NCI-H510A (cell line): Measurements from ENCODE around the gene CS.
"Not testable (repeated sequence)": the region's sequence is repeated elsewhere in the genome, so short reads cannot be mapped to it uniquely, and the experiment has no call there.

ENCODE experiments used
- DNase-seq: peaks from one replicate; lab custom pipeline; 2025; lab: John Stamatoyannopoulos, UW

CS gene

DNA sequence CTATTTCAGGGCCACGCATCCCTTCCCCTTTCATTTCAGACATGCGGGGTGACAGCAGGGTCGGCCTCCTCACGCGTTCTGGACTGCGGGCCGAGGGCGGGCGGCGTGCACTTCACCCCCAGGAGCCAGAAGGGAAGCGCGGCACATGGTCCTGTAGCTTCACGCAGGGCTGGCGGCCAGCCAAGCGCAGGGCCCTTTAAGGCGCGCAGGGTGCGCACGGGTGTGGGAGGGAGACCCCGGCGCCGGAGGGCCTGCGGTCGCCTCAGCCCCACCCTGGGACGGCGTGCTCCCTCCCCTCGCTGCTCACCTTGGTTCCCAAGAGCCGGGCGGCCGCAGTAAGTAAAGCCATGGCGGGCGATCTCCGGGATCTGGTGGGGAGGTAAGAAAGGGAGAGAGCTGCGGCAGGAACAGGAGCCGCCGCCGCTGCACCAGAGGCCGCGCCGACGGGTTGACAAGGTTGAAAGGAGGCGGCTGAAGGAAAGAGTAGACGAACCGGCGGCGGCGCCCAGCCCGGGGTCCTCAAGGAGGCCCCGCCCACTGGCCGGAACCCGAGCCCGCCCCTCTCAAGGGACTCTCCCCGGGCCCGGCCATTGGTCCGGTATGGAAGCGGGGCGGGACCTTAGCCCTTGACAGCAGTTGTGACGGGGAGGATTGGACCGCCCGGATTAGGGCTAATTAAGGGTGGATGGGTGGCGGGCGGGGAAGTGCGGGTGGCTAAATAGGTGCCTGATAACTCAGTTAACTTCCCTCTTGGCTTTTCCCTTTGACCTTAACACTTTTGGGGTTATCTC is at the start of gene CS:
Gene CS, minus strand, starts transcription at position 478 of the 791 bp plus-strand sequence. Its CDS starts 129 bp downstream, at position 349.
- DNase-seq, result peak; percentile 98

DNA sequence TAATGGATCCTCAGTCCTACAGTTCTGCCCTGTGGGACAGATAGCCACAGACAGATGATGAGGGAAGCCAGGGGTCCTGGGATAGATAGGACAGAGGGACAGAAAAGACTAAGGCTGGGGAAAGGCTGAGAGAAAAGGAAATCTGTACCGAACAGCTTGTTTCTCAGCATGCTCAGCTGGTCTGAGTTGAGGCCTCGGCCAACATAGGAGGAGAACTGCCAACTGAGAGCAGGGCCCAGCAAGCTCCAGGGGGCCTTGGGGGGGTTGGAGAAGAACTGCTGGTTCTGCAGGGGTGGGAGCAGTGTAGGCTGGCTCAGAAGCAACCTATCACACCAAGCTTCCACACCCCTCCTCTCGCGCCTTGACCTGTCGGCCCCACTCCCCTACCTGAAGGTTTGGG is 48.6 kb upstream of the CS start:
- DNase-seq, result no peak

DNA sequence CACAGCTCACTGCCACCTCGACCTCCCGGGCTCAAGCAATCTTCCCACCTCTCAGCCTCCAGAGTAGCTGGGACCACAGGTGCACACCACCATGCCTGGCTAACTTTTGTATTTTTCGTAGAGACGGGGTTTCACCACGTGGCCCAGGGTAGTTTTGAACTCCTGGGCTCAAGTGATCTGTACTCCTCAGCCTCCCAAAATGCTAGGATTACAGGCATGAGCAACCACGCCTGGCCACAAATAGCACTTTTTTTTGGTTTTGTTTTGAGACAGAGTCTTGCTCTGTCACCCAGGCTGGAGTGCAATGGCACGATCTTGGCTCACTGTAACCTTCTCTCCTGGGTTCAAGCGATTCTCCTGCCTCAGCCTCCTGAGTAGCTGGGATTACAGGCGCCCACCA is 47.1 kb upstream of the CS start:
- DNase-seq, result not testable (repeated sequence)

DNA sequence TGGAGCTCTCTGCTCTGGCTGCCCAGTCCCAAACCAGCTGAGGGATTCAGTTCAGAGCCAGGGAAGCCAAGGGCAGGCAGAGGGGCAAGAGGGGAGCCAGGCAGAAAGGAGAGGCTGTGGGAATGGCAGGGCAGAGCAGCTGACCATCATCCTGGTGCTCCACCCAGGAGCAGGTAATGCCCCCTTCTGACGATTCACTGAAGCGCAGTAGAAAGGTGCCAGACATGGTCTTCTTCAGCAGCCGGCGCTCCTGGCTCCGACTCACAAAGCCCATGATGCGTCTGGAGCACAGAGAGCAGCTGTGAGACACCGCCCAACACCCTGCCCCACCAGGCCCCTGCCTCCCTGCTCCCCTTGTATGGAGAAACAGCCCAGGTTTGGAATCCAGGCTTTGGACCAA is 46.5 kb upstream of the CS start:
- DNase-seq, result no peak

DNA sequence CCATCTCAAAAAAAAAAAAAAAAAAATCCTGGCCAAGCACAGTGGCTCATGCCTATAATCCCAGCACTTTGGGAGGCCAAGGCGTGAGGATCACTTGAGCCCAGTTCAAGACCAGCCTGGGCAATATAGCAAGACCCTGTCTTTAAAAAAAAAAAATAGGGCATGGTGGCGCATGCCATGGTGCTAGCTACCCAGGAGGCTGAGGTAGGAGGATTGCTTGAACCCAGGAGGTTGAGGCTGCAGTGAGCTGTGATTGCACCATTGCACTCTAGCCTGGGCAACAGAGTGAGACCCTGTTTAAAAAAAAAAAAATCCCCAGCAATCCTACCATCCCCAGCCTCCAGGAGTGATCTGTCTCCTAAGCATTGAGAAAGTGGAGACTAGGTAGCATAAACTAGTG is 42.2 kb upstream of the CS start:
- not testable (repeated sequence) for DNase-seq

DNA sequence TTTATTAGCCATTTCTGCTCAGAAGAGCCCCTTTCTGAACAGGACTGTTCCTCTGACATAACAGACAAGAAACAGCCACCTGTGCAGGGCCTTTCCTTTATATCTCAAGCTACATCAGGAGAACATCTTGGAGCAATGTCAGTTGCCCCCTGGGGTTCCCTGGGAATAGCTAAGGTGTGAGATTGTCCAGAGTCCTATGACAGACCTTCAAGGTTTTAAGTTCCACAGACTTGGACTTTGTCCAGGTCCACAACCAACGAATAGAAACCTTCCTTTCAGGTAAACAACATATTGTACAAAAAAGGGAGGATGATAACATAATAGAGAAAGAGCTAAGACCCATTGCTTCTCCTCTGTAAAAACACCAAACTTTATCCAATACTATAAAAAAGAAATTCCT is 41.5 kb upstream of the CS start:
- DNase-seq, result no peak

DNA sequence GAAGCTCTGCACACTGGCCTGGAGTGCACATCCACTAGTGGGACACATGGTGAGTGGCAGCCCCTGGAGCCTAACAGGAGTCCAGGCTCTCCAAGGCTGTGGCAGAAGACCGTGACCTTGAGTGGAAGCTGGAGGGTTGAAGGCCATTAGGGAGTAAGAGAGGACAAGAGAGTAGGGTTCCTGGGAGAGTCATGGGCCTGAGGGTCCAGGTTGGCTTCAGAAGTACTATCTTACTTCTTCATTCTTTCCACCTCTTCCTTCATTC is 39.0 kb upstream of the CS start:
- no peak for DNase-seq

DNA sequence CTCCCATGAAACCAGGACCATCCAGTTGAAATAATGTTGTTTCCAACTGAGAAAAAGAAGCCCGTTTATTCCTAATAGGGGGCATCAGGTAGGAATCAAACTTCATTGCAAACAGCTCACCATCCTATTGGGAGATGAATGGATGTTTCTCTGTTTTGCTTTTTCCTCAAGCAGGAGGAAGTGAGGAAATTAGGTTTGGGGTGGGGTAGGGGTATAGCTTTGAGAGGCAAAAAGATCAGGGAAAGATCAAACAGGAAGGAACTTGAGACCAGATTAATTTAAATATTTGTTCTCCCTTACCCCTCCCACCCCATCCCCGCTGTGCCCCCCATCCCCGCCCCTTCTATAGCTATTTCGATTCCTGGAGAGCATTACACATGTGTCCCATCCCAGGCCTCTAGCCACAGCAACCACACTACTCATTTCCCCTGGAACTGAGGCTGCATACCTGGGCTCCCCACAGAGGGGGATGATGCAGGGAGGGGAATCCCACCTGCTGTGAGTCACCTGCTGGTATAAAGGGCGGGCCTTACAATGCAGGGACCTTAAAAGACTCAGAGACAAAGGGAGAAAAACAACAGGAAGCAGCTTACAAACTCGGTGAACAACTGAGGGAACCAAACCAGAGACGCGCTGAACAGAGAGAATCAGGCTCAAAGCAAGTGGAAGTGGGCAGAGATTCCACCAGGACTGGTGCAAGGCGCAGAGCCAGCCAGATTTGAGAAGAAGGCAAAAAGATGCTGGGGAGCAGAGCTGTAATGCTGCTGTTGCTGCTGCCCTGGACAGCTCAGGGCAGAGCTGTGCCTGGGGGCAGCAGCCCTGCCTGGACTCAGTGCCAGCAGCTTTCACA is 38.4 kb upstream of the CS start, which contains the start of gene IL23A:
Gene IL23A, plus strand, starts transcription at position 577 of the 850 bp plus-strand sequence. Its CDS starts 161 bp downstream, at position 738.
- DNase-seq, result peak; percentile 31

DNA sequence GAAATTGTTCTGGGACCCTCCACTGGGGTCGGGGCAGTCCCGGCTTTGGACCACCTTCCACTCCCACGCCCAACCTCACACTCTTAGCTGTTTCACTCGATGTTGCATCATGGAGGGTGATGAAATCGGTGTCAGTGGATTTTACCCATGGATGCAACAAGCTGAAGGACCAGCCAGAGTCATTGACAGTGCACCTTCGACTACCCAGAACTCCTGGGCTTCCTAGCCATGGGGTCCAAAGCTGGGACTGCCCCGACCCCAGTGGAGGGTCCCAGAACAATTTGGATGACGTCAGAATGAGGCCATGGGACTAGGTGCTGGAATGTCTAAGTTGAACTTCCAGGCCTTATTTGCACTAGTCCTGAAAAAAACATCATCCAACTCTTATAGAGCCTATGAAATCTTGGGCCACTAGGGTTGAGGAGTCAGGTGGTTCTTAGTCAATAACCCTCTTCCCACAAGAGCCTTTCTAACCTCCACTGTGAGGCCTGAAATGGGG is 37.7 kb upstream of the CS start:
- no peak for DNase-seq

DNA sequence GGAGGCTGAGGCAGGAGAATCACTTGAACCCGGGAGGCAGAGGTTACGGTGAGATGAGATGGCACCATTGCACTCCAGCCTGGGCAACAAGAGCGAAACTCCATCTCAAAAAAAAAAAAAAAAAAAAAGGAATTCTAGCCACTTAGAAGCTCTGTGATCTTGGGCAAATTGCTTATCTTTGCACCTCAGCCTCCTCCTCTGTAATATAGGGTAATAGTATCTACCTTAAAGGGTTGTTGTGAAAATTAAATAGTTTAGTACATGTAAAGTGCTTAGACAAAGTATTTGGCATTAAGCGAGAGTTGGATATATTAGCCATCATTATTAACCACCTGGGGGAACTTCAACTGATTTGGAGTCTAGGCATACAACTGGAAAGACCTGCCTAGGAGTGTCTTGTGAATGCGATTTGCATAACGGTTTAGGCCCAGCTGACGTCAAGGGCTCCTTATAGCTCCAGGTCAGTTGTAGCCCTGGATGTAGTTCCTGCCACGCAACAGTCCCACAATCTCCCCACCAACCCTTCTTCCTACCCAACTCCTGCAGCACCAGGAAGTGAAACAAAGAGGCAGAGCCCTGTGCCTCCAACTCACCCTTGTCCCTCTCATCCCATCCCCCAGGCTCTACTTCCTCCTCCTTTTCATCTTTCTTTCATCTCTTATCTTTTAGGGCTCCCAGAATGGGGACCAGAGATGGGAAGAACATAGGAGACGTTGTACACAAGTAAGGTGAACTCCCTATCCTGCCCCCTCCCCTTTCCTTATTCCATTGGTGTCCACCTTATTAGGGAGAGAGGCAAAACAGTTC is 36.4 kb upstream of the CS start:
- DNase-seq, result no peak

DNA sequence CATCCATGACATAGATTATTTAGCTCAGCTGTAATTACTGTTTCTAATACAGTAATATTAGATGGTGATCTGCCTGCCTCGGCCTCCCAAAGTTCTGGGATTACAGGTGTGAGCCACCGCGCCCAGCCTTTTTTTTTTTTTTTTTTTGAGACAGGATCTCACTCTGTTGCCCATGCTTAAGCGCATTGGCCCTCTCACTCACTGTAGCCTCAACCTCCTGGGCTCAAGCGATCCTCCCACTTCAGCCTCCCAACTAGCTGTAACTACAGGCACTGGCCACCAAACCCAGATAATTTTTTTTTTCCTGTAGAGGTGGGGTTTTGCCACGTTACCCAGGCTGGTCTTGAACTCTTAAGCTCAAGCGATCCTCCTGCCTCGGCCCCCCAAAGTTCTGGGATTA is 35.4 kb upstream of the CS start:
- not testable (repeated sequence) for DNase-seq

DNA sequence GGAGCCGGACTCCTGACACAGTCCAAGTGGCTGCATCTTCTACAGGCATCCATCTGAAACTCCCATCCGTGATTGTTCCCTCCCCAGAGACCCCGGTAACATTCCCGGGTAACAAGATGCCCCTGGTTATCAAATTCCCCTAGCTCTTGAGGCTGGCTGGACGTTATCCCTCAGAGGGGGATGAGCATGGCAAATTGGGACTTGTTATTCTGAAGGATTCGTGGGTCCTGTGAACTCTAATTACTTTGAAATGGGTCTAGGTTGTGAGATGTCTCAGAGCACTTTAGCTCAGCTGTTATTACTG is 34.3 kb upstream of the CS start:
- DNase-seq, result no peak

DNA sequence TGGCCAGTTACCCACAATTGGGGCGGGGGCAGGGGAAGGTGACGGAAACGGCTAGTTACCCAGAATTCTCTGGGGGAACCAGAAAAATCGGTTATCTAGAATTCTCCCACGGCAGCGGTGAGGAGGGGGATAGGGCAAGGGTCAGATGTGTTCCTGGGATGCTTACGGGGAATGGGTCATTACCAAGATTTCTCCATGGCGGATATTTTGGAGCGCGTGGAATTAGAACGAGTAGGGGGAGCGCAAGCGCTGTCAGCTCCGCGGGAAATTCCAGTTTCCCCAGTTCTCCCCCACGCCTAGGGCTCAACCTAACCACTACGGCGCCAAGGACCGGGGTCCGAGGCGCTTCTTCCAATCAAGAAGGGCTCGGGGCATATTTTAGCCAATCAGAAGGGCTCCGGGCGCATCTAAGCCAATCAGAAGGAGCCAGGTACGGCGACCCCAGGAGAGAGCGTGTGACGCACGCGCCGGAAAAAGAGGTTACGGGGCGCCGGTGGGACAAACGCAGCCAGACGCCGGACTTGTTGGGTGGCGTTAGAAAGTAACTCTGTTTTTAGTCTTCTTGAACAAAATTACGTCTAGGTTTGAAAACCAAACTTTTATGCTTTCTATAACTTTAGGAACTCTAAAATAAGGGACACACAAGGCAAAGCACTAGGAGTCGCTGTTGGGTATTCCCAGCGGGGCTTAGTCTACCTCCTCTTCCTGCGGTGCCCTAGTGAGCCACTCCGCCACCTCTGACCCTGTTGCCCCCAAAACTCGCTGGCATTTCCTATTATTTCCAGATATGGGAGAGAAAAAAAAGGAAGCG is 33.8 kb upstream of the CS start, which contains the start of gene PAN2:
Gene PAN2, minus strand, starts transcription at position 322 of the 811 bp plus-strand sequence. CDS start 906 bp downstream, outside the sequence.
- peak; percentile 97 for DNase-seq

DNA sequence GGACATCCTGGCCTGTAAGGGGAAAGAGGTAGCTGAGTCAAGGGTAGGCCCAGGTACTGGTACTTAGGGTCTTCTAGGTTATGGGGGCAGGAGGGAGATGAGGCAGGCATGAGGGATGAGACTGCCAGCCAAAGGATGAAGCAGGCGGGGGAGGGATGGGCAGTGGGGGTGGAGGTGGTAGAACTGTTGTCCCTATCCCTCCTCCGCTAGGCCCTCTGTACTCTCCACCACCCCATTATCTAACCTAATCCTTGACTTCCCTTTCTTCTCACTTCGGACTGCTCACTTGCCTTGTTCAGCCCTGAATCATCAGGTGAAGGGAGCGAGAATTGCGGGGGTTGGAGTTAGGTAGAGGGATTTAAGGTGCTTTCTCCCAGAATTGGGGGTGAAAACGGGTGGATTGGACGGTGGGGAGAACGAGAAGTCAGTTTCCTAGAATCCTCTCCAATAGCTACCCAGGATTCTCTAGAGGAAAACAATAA is 33.1 kb upstream of the CS start:
- DNase-seq, result no peak

DNA sequence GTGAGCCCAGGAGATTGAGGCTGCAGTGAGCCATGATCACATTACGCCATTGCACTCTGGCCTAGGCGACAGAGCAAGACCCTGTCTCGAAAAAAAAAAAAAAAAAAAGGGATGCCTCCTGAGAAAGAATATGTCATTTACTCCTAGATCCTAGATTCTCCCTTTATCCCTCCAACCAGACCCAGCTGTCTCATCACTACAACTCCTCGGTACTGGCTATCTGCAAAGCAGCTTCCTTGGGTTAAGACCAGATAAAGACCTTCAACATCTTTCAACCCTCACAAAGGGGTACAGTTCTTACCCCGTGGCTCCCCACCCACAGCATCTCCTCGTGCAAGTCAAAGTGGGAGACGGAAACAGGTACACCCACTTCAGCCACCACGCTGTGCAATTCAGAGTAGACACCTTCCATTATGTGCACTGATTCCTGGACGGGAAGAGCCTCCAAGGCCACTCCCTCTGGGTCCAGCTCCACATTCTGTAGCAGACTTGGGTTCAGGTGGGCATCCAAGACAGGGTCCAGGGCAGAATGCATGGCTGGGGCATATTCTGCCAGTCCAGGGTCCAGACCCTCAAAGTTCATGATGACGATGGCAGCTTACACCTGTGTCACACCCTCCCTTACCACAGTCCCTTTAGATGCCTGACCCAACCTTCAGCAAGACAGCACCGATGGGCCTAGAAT is 32.5 kb upstream of the CS start:
- no peak for DNase-seq

DNA sequence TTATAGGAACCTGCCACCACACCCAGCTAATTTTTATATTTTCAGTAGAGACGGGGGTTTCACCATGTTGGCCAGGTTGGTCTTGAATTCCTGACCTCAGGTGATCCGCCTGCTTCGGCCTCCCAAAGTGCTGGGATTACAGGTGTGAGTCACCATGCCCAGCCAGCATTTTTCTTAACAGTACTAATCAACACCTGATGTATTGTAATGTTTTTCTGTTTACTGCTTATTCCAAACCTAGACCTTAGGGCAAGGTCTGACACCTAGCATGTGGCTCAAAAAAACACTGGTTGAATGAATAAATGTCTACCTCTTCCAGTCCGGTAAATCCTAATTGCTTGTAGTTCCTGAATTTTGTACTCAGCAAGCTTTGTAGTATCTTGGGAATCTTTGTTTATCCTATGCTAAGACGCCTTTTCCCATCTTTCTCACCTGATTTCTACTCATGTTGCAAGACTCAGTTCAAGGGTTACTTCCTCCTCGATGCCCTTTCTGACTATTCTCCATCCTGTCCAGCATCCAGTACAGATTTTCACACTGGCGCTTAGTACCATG is 30.9 kb upstream of the CS start:
- DNase-seq, result no peak

DNA sequence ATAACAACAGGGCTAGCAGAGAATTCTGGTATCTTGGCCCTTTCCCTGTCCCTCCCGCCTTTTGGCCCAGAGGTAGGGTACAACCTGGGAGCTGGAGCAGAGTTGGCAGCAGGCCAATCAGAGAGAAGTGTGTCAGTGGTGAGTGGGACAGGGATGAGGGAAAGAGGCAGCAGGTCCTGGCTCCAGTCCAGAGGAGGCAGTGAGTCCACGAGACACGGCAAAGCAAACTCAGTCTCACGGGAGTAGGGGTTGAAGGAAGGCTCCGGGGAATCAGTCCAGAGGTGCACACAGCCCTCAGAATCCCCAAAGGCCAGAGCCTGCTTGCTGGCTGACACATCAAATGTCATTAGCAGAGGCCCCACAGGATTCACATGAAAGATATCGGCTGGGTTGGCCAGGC is 26.4 kb upstream of the CS start:
- DNase-seq, result no peak

DNA sequence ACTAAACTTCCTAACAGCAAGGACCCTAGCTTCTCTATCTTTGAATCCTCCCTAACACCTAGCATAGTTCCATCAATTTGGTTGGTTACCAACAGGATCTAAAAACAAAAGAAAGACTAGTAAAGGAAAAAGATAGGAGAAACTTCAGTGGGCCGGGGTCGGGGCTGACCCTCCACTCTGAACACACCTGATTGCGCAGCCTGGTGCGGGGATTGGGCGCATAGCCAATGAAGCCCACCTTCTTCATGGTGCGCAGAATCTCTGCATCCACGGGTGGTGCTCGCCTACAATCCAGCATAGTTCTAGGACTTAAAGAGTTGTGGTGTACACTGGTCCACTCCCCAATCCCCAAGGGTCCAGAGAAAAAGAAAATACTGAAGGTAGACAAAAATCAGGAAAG is 26.0 kb upstream of the CS start:
- no peak for DNase-seq

DNA sequence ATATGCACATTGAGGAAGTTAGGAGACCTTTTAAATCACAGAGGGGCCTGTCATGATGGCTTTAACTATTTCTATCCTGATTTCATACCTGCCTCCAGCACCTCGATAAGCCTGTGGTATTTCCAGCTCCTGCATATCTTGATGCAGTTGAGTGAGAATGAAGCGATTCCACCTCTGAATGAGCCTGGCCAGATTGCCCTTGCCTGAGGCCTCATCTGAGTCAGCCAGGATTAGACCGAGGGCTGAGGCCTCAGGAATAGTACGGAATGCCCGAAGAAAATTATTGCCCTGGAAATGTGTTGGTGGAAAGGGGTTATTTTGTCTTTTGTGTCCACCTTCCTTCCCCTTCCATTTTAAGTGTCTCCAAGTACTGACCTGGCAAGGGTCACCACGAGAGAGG is 24.1 kb upstream of the CS start:
- DNase-seq, result no peak

DNA sequence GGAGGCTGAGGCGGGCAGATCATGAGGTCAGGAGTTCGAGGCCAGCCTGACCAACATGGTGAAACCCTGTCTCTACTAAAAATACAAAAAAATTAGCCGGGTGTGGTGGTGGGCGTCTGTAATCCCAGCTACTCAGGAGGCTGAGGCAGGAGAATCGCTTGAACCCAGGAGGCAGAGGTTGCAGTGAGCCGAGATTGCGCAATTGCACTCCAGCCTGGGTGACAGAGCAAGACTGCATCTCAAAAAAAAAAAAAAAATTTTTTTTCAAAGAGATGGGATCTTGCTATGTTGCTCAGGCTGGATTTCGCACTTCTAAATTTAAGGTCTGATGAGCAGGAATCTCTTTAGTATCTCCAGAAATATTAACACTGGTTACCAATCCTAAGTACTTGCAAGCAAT is 21.5 kb upstream of the CS start:
- not testable (repeated sequence) for DNase-seq

DNA sequence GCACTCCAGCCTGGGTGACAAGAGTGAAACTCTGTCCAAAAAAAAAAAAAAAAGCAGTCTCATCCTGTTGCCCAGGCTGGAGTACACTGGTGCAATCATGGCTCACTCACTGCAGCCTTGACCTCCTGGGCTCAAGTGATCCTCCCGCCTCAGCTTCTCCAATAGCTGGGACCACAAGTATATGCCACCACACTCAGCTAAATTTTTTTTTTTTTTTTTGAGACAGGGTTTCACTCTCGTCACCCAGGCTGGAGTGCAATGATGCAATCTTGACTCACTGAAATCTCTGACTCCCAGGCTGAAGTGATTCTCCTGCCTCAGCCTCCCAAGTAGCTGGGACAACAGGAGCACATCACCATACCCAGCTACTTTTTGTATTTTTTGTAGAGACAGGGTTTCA is 20.9 kb upstream of the CS start:
- no peak for DNase-seq
